H9 (cell line): ENCODE data around the gene DIS3L2. TPM values are rescaled to one million over a fixed set of nuclear protein-coding genes. Genes with fewer than 3 reads are reported as not detected.

Source experiments
- DNase-seq: peaks from one replicate; pipeline ENCODE4 v3.0.0-alpha.2; 2017
- H2AFZ ChIP-seq: one replicate; pipeline ENCODE4 v1.6.1; 2013; ENCODE audit warnings: mild to moderate bottlenecking, low read length, control low read depth, moderate library complexity
- H2AK5ac ChIP-seq: 2 replicates; pipeline ENCODE4 v1.6.1; 2013; ENCODE audit warnings: low read length, control low read depth, mixed read lengths; ENCODE audit not compliant: insufficient read length
- H2BK120ac ChIP-seq: one replicate; pipeline ENCODE4 v1.6.1; 2013; ENCODE audit warnings: low read depth, mild to moderate bottlenecking, low read length, control low read depth, inconsistent platforms; ENCODE audit not compliant: poor library complexity, severe bottlenecking
- H2BK12ac ChIP-seq: 2 replicates; pipeline ENCODE4 v1.6.1; 2013; ENCODE audit warnings: low read length, control low read depth, mixed read lengths, low read depth; ENCODE audit not compliant: insufficient read length
- H2BK15ac ChIP-seq: 2 replicates; pipeline ENCODE4 v1.6.1; 2013; ENCODE audit warnings: low read depth, low read length, control low read depth
- H2BK20ac ChIP-seq: one replicate; pipeline ENCODE4 v1.6.1; 2013; ENCODE audit warnings: low read depth, mild to moderate bottlenecking, low read length, control low read depth, inconsistent platforms; ENCODE audit not compliant: poor library complexity, severe bottlenecking
- H2BK5ac ChIP-seq: 2 replicates; pipeline ENCODE4 v1.6.1; 2013; ENCODE audit warnings: low read length, control low read depth, mixed read lengths; ENCODE audit not compliant: insufficient read length
- H3K14ac ChIP-seq: 2 replicates; pipeline ENCODE4 v1.6.1; 2013; ENCODE audit warnings: low read length, control low read depth; ENCODE audit not compliant: insufficient read depth
- H3K18ac ChIP-seq: 2 replicates; pipeline ENCODE4 v1.6.1; 2013; ENCODE audit warnings: low read depth, mild to moderate bottlenecking, mixed read lengths, low read length, control low read depth; ENCODE audit not compliant: insufficient read length
- H3K23ac ChIP-seq: 2 replicates; pipeline ENCODE4 v1.6.1; 2013; ENCODE audit warnings: low read length, control low read depth, mixed read lengths, low read depth; ENCODE audit not compliant: insufficient read length
- H3K23me2 ChIP-seq: 2 replicates; pipeline ENCODE4 v1.6.1; 2013; ENCODE audit warnings: low read depth, mild to moderate bottlenecking, mixed read lengths, low read length, control low read depth; ENCODE audit not compliant: insufficient read length, poor library complexity, severe bottlenecking
- H3K27ac ChIP-seq: 2 replicates; pipeline ENCODE4 v1.5.1; 2013; ENCODE audit warnings: low read length, control low read depth, mixed read lengths, low read depth; ENCODE audit not compliant: insufficient read length
- H3K27me3 ChIP-seq: 2 replicates; pipeline ENCODE4 v1.6.1; 2013; ENCODE audit warnings: low read length, control low read depth, inconsistent platforms; ENCODE audit not compliant: insufficient read depth
- H3K4ac ChIP-seq: 2 replicates; pipeline ENCODE4 v1.6.1; 2013; ENCODE audit warnings: low read depth, mild to moderate bottlenecking, control low read depth, inconsistent platforms, low read length, moderate library complexity
- H3K4me1 ChIP-seq: 2 replicates; pipeline ENCODE4 v1.6.1; 2013; ENCODE audit warnings: low read length, control low read depth, inconsistent platforms; ENCODE audit not compliant: insufficient read depth
- H3K4me2 ChIP-seq: 2 replicates; pipeline ENCODE4 v1.6.1; 2013; ENCODE audit warnings: low read length, control low read depth, mixed read lengths; ENCODE audit not compliant: insufficient read length, insufficient read depth
- H3K56ac ChIP-seq: 2 replicates; pipeline ENCODE4 v1.6.1; 2013; ENCODE audit warnings: low read depth, mild to moderate bottlenecking, mixed read lengths, low read length, control low read depth; ENCODE audit not compliant: insufficient read length
- H3K79me1 ChIP-seq: 2 replicates; pipeline ENCODE4 v1.6.1; 2013; ENCODE audit warnings: low read depth, mild to moderate bottlenecking, moderate library complexity, low read length, control low read depth, inconsistent platforms; ENCODE audit not compliant: insufficient read depth, poor library complexity, severe bottlenecking
- H3K79me2 ChIP-seq: 2 replicates; pipeline ENCODE4 v1.6.1; 2013; ENCODE audit warnings: low read length, control low read depth, inconsistent platforms; ENCODE audit not compliant: insufficient read depth
- H3K9ac ChIP-seq: 2 replicates; pipeline ENCODE4 v1.6.1; 2013; ENCODE audit warnings: low read length, control low read depth, mixed read lengths; ENCODE audit not compliant: insufficient read length; ENCODE audit errors: extremely low read depth
- H3K9me3 ChIP-seq: one replicate; pipeline ENCODE4 v1.6.1; 2013; ENCODE audit warnings: low read depth, low read length, inconsistent platforms; ENCODE audit not compliant: control insufficient read depth
- H3T11ph ChIP-seq: one replicate; pipeline ENCODE4 v1.6.1; 2013; ENCODE audit warnings: mild to moderate bottlenecking, low read length, control low read depth, inconsistent platforms
- H4K20me1 ChIP-seq: one replicate; pipeline ENCODE4 v1.6.1; 2013; ENCODE audit not compliant: control insufficient read depth, insufficient read length, insufficient read depth
- H4K5ac ChIP-seq: 2 replicates; pipeline ENCODE4 v1.6.1; 2013; ENCODE audit warnings: low read depth, mild to moderate bottlenecking, mixed read lengths, low read length, control low read depth; ENCODE audit not compliant: insufficient read length
- H4K8ac ChIP-seq: replicated peaks from 2 replicates; pipeline ENCODE4 v1.6.1; 2013; ENCODE audit warnings: low read length, control low read depth, mixed read lengths, low read depth; ENCODE audit not compliant: insufficient read length
- H4K91ac ChIP-seq: 2 replicates; pipeline ENCODE4 v1.6.1; 2013; ENCODE audit warnings: low read depth, mild to moderate bottlenecking, moderate library complexity, mixed read lengths, low read length, control low read depth; ENCODE audit not compliant: insufficient read length
- H3K27ac Mint-ChIP-seq, 3 experiments: 2 replicates in 2 of 3; 3 replicates in 1 of 3; pipeline ENCODE4 v1.8.0; 2020 to 2021; ENCODE audit warnings: mixed read lengths in 3 of 3, mild to moderate bottlenecking in 1 of 3, moderate library complexity in 1 of 3
- H3K27me3 Mint-ChIP-seq: 2 replicates; pipeline ENCODE4 v1.8.0; 2021; ENCODE audit warnings: low read depth, mild to moderate bottlenecking, moderate library complexity, mixed read lengths
- H3K36me3 Mint-ChIP-seq, 3 experiments: 2 replicates in 2 of 3; 3 replicates in 1 of 3; pipeline ENCODE4 v1.8.0; 2020 to 2021; ENCODE audit warnings: low read depth in 3 of 3, mixed read lengths in 3 of 3; ENCODE audit not compliant: insufficient read depth in 1 of 3
- H3K4me1 Mint-ChIP-seq, 2 experiments: 2 replicates each; pipeline ENCODE4 v1.8.0; 2020; ENCODE audit warnings: mixed read lengths in 2 of 2
- H3K4me3 Mint-ChIP-seq, 2 experiments: 2 replicates in 1 of 2; 3 replicates in 1 of 2; pipeline ENCODE4 v1.8.0; 2020 to 2021; ENCODE audit warnings: mild to moderate bottlenecking in 2 of 2, mixed read lengths in 2 of 2, moderate library complexity in 1 of 2
- H3K9me3 Mint-ChIP-seq, 2 experiments: 2 replicates in 1 of 2; 3 replicates in 1 of 2; pipeline ENCODE4 v1.8.0; 2020; ENCODE audit warnings: mild to moderate bottlenecking in 2 of 2, mixed read lengths in 2 of 2, moderate library complexity in 1 of 2
- WGBS: extraction: QIAGEN DNeasy Blood & Tissue Kit; methylation state at CpG from one replicate; pipeline ENCODE4 v1.1.7; 2013; ENCODE audit warnings: missing lambda C conversion rate, low lambda C conversion rate, mixed read lengths; ENCODE audit not compliant: insufficient read length; ENCODE audit errors: extremely low coverage; 5-methylcytosine and 5-hydroxymethylcytosine counted together
- total RNA-seq: library from RNA; stranded (reverse); gene quantifications from 2 replicates; pipeline ENCODE4 v1.2.1, GENCODE V29; 2021
- TF ChIP-seq, protein P1 (sequence below): fragments of 200-600 bp; sonication (generic); conservative IDR thresholded peaks from 3 replicates; pipeline ENCODE4 v1.8.0; 2021; ENCODE audit warnings: antibody characterized with exemption, mild to moderate bottlenecking

Gene DIS3L2
- total RNA-seq, 1 experiment from 2014 or later = 28.1 TPM

DNA sequence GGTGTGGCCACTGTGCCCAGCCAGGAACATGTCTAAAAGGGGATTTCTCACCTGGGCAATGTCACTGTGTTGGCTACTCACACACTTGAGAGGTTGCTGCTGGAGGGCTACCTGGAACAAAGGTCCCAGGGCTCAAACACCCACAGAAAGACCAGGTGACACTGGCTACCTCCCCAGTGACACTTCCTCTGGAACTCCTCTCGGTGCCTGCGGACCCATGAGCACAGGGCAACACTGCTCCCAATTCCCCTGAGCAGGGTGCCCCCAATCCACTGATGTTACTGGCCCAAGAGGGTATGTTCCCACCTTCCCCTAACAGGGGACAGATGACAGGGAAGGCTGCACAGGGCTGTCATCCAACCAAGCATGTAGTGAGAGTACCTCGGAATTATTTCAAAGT, 41.1 kb upstream of the DIS3L2 start:
- Histone ChIP-seq H2BK12ac (no peak overlapping the region), H2AFZ (no peak overlapping the region), H2BK20ac (no peak overlapping the region), H4K8ac (no peak overlapping the region), H3K18ac (no peak overlapping the region), H3T11ph (no peak overlapping the region), H2BK15ac (no peak overlapping the region), H4K91ac (no peak overlapping the region), H3K27me3 (peaks cover 5% of the 10 kb centered on the region; the same call in 1 of the 2 replicates), H4K5ac (no peak overlapping the region), H3K79me1 (no peaks in the 10 kb centered on the region), H3K4me1 (no peaks in the 10 kb centered on the region; the same call in 1 of the 2 replicates), H3K23me2 (peaks cover 3% of the 10 kb centered on the region), H2AK5ac (no peak overlapping the region), H3K4me2 (no peak overlapping the region), H3K9me3 (no peaks in the 10 kb centered on the region), H3K23ac (no peak overlapping the region), H3K56ac (no peak overlapping the region), H3K27ac (no peak overlapping the region), H3K14ac (no peak overlapping the region), H4K20me1 (no peaks in the 10 kb centered on the region), H2BK120ac (no peak overlapping the region), H3K4ac (no peak overlapping the region), H3K79me2 (no peaks in the 10 kb centered on the region), H3K9ac (no peak overlapping the region), H2BK5ac (no peak overlapping the region)
- Mint-ChIP-seq H3K4me3 (no peak overlapping the region), H3K27me3 (peaks cover 24% of the 10 kb centered on the region), H3K36me3 (no peaks in the 10 kb centered on the region), H3K9me3 (no peaks in the 10 kb centered on the region), H3K4me1 (peaks cover 7 to 11% of the 10 kb centered on the region in 2 experiments), H3K27ac (no peak overlapping the region)
- TF ChIP-seq, protein P1, sequence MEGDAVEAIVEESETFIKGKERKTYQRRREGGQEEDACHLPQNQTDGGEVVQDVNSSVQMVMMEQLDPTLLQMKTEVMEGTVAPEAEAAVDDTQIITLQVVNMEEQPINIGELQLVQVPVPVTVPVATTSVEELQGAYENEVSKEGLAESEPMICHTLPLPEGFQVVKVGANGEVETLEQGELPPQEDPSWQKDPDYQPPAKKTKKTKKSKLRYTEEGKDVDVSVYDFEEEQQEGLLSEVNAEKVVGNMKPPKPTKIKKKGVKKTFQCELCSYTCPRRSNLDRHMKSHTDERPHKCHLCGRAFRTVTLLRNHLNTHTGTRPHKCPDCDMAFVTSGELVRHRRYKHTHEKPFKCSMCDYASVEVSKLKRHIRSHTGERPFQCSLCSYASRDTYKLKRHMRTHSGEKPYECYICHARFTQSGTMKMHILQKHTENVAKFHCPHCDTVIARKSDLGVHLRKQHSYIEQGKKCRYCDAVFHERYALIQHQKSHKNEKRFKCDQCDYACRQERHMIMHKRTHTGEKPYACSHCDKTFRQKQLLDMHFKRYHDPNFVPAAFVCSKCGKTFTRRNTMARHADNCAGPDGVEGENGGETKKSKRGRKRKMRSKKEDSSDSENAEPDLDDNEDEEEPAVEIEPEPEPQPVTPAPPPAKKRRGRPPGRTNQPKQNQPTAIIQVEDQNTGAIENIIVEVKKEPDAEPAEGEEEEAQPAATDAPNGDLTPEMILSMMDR = no peak
- DNase-seq = no peak
- WGBS = no CpG with 5 or more reads among the region's 3 CpGs
